HEK293 (cell line): ENCODE data around the gene PIK3R2.
A peak's percentile ranks its signal among the peaks of the same experiment; 100 is the strongest.

Experiments used
- CTCF ChIA-PET: fragments of 350-600 bp; formaldehyde crosslinking; extraction: SDS; loops from one replicate; lab custom pipeline; 2021; ENCODE audit warnings: antibody characterized with exemption; lab: Yijun Ruan, JAX
- POLR2A ChIA-PET: fragments of 300-600 bp; formaldehyde crosslinking; extraction: SDS; loops from one replicate; lab custom pipeline; 2020; ENCODE audit warnings: antibody characterized with exemption, inconsistent platforms; lab: Yijun Ruan, JAX
- H3K27ac ChIP-seq: fragments of 200-500 bp; sonication (Bioruptor generic); 2 replicates; pipeline ENCODE4 v1.5.1; 2014; ENCODE audit warnings: low read depth, low read length, control low read depth, inconsistent platforms; ENCODE audit errors: extremely low read depth
- H3K36me3 ChIP-seq, 2 experiments: fragments of 200-500 bp in 1 of 2; sonication (Bioruptor generic) in 1 of 2; 1 replicate in 1 of 2; 2 replicates in 1 of 2; pipeline ENCODE4 v1.5.1; 2014 to 2017; ENCODE audit warnings: inconsistent platforms in 2 of 2, low read length in 2 of 2; ENCODE audit not compliant: control insufficient read depth in 2 of 2, insufficient read depth in 1 of 2
- H3K4me1 ChIP-seq: fragments of 200-500 bp; sonication (Bioruptor generic); 2 replicates; pipeline ENCODE4 v1.5.1; 2014; ENCODE audit warnings: mild to moderate bottlenecking, low read length, inconsistent platforms; ENCODE audit not compliant: control insufficient read depth, insufficient read depth
- H3K4me3 ChIP-seq: 2 replicates; pipeline ENCODE4 v1.5.1; 2011; ENCODE audit warnings: low read depth, mild to moderate bottlenecking, control low read depth, low read length, moderate library complexity
- H3K9me3 ChIP-seq: fragments of 200-500 bp; sonication (Bioruptor generic); 2 replicates; pipeline ENCODE4 v1.5.1; 2014; ENCODE audit warnings: low read depth, low read length, inconsistent platforms; ENCODE audit not compliant: control insufficient read depth, insufficient read depth
- GLIS1 ChIP-seq: fragments of 450-650 bp; formaldehyde crosslinking; IDR thresholded peaks from 2 replicates; pipeline ENCODE4 v1.5.1; 2016; ENCODE audit warnings: missing biosample characterization, missing genetic modification characterization
- HOXD13 ChIP-seq: sonication (generic); formaldehyde crosslinking; IDR thresholded peaks from 2 replicates; pipeline ENCODE4 v1.8.0; 2022; ENCODE audit warnings: missing genetic modification reagents, borderline replicate concordance
- KLF1 ChIP-seq: fragments of 450-650 bp; formaldehyde crosslinking; IDR thresholded peaks from 2 replicates; pipeline ENCODE4 v1.5.1; 2016; ENCODE audit warnings: missing biosample characterization, missing genetic modification characterization
- MEIS1 ChIP-seq: sonication (generic); formaldehyde crosslinking; IDR thresholded peaks from 2 replicates; pipeline ENCODE4 v1.8.1; 2022; ENCODE audit warnings: missing genetic modification reagents, mild to moderate bottlenecking, borderline replicate concordance
- SCRT1 ChIP-seq: fragments of 450-650 bp; formaldehyde crosslinking; IDR thresholded peaks from 2 replicates; pipeline ENCODE4 v1.5.1; 2016; ENCODE audit warnings: missing biosample characterization, missing genetic modification characterization, borderline replicate concordance
- ZBTB7A ChIP-seq: fragments of 450-650 bp; formaldehyde crosslinking; IDR thresholded peaks from 2 replicates; pipeline ENCODE4 v1.5.1; 2016; ENCODE audit warnings: low read depth, missing biosample characterization, missing genetic modification characterization
- ZBTB8A ChIP-seq: fragments of 450-650 bp; formaldehyde crosslinking; IDR thresholded peaks from 2 replicates; pipeline ENCODE4 v1.5.1; 2016; ENCODE audit warnings: missing biosample characterization, missing genetic modification characterization
- ZFP41 ChIP-seq: fragments of 450-650 bp; formaldehyde crosslinking; IDR thresholded peaks from 2 replicates; pipeline ENCODE4 v1.5.1; 2016; ENCODE audit warnings: missing biosample characterization, missing genetic modification characterization, borderline replicate concordance
- ZNF121 ChIP-seq: fragments of 450-650 bp; formaldehyde crosslinking; IDR thresholded peaks from 2 replicates; pipeline ENCODE4 v1.5.1; 2016; ENCODE audit warnings: missing biosample characterization, missing genetic modification characterization
- ZNF146 ChIP-seq: fragments of 450-650 bp; formaldehyde crosslinking; IDR thresholded peaks from 2 replicates; pipeline ENCODE4 v1.5.1; 2016; ENCODE audit warnings: missing biosample characterization, missing genetic modification characterization
- ZNF157 ChIP-seq: fragments of 450-650 bp; formaldehyde crosslinking; IDR thresholded peaks from 2 replicates; pipeline ENCODE4 v1.5.1; 2016; ENCODE audit warnings: missing biosample characterization, missing genetic modification characterization
- ZNF18 ChIP-seq: fragments of 450-650 bp; formaldehyde crosslinking; IDR thresholded peaks from 2 replicates; pipeline ENCODE4 v1.5.1; 2016; ENCODE audit warnings: missing biosample characterization, missing genetic modification characterization
- ZNF248 ChIP-seq: fragments of 450-650 bp; formaldehyde crosslinking; IDR thresholded peaks from 2 replicates; pipeline ENCODE4 v1.5.1; 2017; ENCODE audit warnings: missing biosample characterization, missing genetic modification characterization
- ZNF335 ChIP-seq: fragments of 450-650 bp; formaldehyde crosslinking; conservative IDR thresholded peaks from 2 replicates; pipeline ENCODE4 v1.5.1; 2016; ENCODE audit warnings: missing biosample characterization, missing genetic modification characterization
- ZNF341 ChIP-seq: fragments of 450-650 bp; formaldehyde crosslinking; IDR thresholded peaks from 2 replicates; pipeline ENCODE4; 2016; ENCODE audit warnings: low read depth, missing biosample characterization, missing genetic modification characterization
- ZNF366 ChIP-seq: fragments of 450-650 bp; formaldehyde crosslinking; conservative IDR thresholded peaks from 2 replicates; pipeline ENCODE4 v1.5.1; 2016; ENCODE audit warnings: missing biosample characterization, missing genetic modification characterization
- ZNF37A ChIP-seq: fragments of 450-650 bp; IDR thresholded peaks from 2 replicates; pipeline ENCODE4 v1.5.1; 2018; ENCODE audit warnings: missing biosample characterization, missing genetic modification characterization
- ZNF423 ChIP-seq: fragments of 450-650 bp; formaldehyde crosslinking; IDR thresholded peaks from 2 replicates; pipeline ENCODE4 v1.5.1; 2016; ENCODE audit warnings: missing biosample characterization, missing genetic modification characterization
- ZNF433 ChIP-seq: fragments of 450-650 bp; formaldehyde crosslinking; IDR thresholded peaks from 2 replicates; pipeline ENCODE4 v1.5.1; 2016; ENCODE audit warnings: missing biosample characterization, missing genetic modification characterization, low read depth
- ZNF501 ChIP-seq: fragments of 450-650 bp; formaldehyde crosslinking; IDR thresholded peaks from 2 replicates; pipeline ENCODE4 v1.5.1; 2016; ENCODE audit warnings: missing biosample characterization, missing genetic modification characterization
- ZNF600 ChIP-seq: fragments of 450-650 bp; formaldehyde crosslinking; IDR thresholded peaks from 2 replicates; pipeline ENCODE4 v1.5.1; 2016; ENCODE audit warnings: missing biosample characterization, missing genetic modification characterization
- ZNF610 ChIP-seq: fragments of 450-650 bp; formaldehyde crosslinking; IDR thresholded peaks from 2 replicates; pipeline ENCODE4 v1.5.1; 2016; ENCODE audit warnings: missing biosample characterization, missing genetic modification characterization, borderline replicate concordance
- ZNF621 ChIP-seq: fragments of 450-650 bp; formaldehyde crosslinking; IDR thresholded peaks from 2 replicates; pipeline ENCODE4 v1.5.1; 2017; ENCODE audit warnings: missing biosample characterization, missing genetic modification characterization
- ZNF623 ChIP-seq: fragments of 450-650 bp; formaldehyde crosslinking; IDR thresholded peaks from 2 replicates; pipeline ENCODE4 v1.5.1; 2016; ENCODE audit warnings: missing biosample characterization, missing genetic modification characterization
- ZNF707 ChIP-seq: fragments of 450-650 bp; formaldehyde crosslinking; IDR thresholded peaks from 2 replicates; pipeline ENCODE4 v1.5.1; 2016; ENCODE audit warnings: missing biosample characterization, missing genetic modification characterization
- ZNF777 ChIP-seq: fragments of 450-650 bp; formaldehyde crosslinking; IDR thresholded peaks from 2 replicates; pipeline ENCODE4 v1.5.1; 2017; ENCODE audit warnings: missing biosample characterization, missing genetic modification characterization, borderline replicate concordance
- ZNF792 ChIP-seq: fragments of 450-650 bp; formaldehyde crosslinking; IDR thresholded peaks from 2 replicates; pipeline ENCODE4 v1.5.1; 2016; ENCODE audit warnings: missing biosample characterization, missing genetic modification characterization
- TF ChIP-seq, protein P1 (sequence below): fragments of 450-650 bp; formaldehyde crosslinking; IDR thresholded peaks from 2 replicates; pipeline ENCODE4 v1.5.1; 2016; ENCODE audit warnings: missing biosample characterization, missing genetic modification characterization
- TF ChIP-seq, protein P2 (sequence below): IDR thresholded peaks from 2 replicates; pipeline ENCODE4 v1.6.1; 2011; ENCODE audit warnings: mild to moderate bottlenecking, low read depth, low read length, borderline replicate concordance
- TF ChIP-seq, protein P3 (sequence below): fragments of 450-650 bp; formaldehyde crosslinking; IDR thresholded peaks from 2 replicates; pipeline ENCODE4 v1.5.1; 2016; ENCODE audit warnings: missing biosample characterization, missing genetic modification characterization
- TF ChIP-seq, protein P4 (sequence below): fragments of 450-650 bp; formaldehyde crosslinking; IDR thresholded peaks from 2 replicates; pipeline ENCODE4 v1.5.1; 2016; ENCODE audit warnings: missing biosample characterization, missing genetic modification characterization

The PIK3R2 gene

GRCh38 chr19:18203408-18203862, 50.5 kb downstream of the PIK3R2 start:
- POLR2A ChIA-PET = interaction anchor here (0.6 to 3.1 kb wide), 6 partner anchors 11 to 630 kb away, joined by 3 to 30 read pairs (median 4); partner anchors contain the start of genes JUND and MPV17L2
- CTCF ChIA-PET = interaction anchor here (1.7 to 8.5 kb wide), 2 partner anchors 11 to 49 kb away, joined by 9 to 121 read pairs; partner anchors contain the start of gene MPV17L2
- no peaks in the 10 kb centered on the region for H3K9me3 ChIP-seq
- H3K4me3 ChIP-seq = peak overlapping the region; percentile 70
- peaks cover 4 to 11% of the 10 kb centered on the region in 2 experiments; a peak in 2 of 3 replicates for H3K36me3 ChIP-seq
- no peak overlapping the region for H3K27ac ChIP-seq
- peaks cover 8% of the 10 kb centered on the region for H3K4me1 ChIP-seq
- TF ChIP-seq ZNF341 (tag by site-specific recombination) = no peak
- TF ChIP-seq, protein P1, sequence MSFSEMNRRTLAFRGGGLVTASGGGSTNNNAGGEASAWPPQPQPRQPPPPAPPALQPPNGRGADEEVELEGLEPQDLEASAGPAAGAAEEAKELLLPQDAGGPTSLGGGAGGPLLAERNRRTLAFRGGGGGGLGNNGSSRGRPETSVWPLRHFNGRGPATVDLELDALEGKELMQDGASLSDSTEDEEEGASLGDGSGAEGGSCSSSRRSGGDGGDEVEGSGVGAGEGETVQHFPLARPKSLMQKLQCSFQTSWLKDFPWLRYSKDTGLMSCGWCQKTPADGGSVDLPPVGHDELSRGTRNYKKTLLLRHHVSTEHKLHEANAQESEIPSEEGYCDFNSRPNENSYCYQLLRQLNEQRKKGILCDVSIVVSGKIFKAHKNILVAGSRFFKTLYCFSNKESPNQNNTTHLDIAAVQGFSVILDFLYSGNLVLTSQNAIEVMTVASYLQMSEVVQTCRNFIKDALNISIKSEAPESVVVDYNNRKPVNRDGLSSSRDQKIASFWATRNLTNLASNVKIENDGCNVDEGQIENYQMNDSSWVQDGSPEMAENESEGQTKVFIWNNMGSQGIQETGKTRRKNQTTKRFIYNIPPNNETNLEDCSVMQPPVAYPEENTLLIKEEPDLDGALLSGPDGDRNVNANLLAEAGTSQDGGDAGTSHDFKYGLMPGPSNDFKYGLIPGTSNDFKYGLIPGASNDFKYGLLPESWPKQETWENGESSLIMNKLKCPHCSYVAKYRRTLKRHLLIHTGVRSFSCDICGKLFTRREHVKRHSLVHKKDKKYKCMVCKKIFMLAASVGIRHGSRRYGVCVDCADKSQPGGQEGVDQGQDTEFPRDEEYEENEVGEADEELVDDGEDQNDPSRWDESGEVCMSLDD = peak; percentile 49; the same call in 1 of the 2 replicates
- no peak for TF ChIP-seq ZNF623 (tag by site-specific recombination)
- TF ChIP-seq ZNF18 = 0 out of 2 replicates have a peak, but pooled peaks have one; percentile 34
- no peak for TF ChIP-seq ZNF248
- TF ChIP-seq ZBTB8A (tag by site-specific recombination) = no peak
- TF ChIP-seq ZNF37A = no peak
- TF ChIP-seq, protein P2, sequence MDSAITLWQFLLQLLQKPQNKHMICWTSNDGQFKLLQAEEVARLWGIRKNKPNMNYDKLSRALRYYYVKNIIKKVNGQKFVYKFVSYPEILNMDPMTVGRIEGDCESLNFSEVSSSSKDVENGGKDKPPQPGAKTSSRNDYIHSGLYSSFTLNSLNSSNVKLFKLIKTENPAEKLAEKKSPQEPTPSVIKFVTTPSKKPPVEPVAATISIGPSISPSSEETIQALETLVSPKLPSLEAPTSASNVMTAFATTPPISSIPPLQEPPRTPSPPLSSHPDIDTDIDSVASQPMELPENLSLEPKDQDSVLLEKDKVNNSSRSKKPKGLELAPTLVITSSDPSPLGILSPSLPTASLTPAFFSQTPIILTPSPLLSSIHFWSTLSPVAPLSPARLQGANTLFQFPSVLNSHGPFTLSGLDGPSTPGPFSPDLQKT = no peak
- peak; percentile 52; the same call in 1 of the 2 replicates for TF ChIP-seq ZNF610 (tag by site-specific recombination)
- TF ChIP-seq ZNF600 (tag by site-specific recombination) = peak; percentile 72; the same call in 1 of the 2 replicates
- TF ChIP-seq, protein P3, sequence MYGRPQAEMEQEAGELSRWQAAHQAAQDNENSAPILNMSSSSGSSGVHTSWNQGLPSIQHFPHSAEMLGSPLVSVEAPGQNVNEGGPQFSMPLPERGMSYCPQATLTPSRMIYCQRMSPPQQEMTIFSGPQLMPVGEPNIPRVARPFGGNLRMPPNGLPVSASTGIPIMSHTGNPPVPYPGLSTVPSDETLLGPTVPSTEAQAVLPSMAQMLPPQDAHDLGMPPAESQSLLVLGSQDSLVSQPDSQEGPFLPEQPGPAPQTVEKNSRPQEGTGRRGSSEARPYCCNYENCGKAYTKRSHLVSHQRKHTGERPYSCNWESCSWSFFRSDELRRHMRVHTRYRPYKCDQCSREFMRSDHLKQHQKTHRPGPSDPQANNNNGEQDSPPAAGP (tag by site-specific recombination) = no peak
- peak; percentile 77 for TF ChIP-seq ZBTB7A
- TF ChIP-seq ZNF777 (tag by site-specific recombination) = peak; percentile 85; the same call in 1 of the 2 replicates
- TF ChIP-seq HOXD13 (CRISPR knock-in tag) = no peak
- 0 out of 2 replicates have a peak, but pooled peaks have one; percentile 22 for TF ChIP-seq ZNF501 (tag by site-specific recombination)
- TF ChIP-seq ZFP41 = no peak
- TF ChIP-seq, protein P4, sequence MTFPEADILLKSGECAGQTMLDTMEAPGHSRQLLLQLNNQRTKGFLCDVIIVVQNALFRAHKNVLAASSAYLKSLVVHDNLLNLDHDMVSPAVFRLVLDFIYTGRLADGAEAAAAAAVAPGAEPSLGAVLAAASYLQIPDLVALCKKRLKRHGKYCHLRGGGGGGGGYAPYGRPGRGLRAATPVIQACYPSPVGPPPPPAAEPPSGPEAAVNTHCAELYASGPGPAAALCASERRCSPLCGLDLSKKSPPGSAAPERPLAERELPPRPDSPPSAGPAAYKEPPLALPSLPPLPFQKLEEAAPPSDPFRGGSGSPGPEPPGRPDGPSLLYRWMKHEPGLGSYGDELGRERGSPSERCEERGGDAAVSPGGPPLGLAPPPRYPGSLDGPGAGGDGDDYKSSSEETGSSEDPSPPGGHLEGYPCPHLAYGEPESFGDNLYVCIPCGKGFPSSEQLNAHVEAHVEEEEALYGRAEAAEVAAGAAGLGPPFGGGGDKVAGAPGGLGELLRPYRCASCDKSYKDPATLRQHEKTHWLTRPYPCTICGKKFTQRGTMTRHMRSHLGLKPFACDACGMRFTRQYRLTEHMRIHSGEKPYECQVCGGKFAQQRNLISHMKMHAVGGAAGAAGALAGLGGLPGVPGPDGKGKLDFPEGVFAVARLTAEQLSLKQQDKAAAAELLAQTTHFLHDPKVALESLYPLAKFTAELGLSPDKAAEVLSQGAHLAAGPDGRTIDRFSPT = no peak
- no peak for TF ChIP-seq ZNF792
- no peak for TF ChIP-seq KLF1 (tag by site-specific recombination)
- no peak for TF ChIP-seq ZNF423 (tag by site-specific recombination)
- no peak for TF ChIP-seq ZNF621
- no peak for TF ChIP-seq ZNF157
- no peak for TF ChIP-seq MEIS1 (CRISPR knock-in tag)
- TF ChIP-seq ZNF121 = 0 out of 2 replicates have a peak, but pooled peaks have one; percentile 18
- TF ChIP-seq SCRT1 (tag by site-specific recombination) = peak; percentile 38; the same call in 1 of the 2 replicates
- TF ChIP-seq ZNF707 = no peak
- no peak; the same call in none of the 2 replicates for TF ChIP-seq ZNF335 (tag by site-specific recombination)
- TF ChIP-seq ZNF366 (tag by site-specific recombination) = peak; percentile 20; the same call in 1 of the 2 replicates
- 0 out of 2 replicates have a peak, but pooled peaks have one; percentile 14 for TF ChIP-seq GLIS1 (tag by site-specific recombination)
- no peak for TF ChIP-seq ZNF146 (tag by site-specific recombination)
- TF ChIP-seq ZNF433 (tag by site-specific recombination) = no peak
